Activated CD4-positive, alpha-beta T cell treated with anti-CD3 and anti-CD28 coated beads, Interleukin-2, amount 10 ng/mL, durations not matched to agents 7 days and 5 days (primary cell): ENCODE results near the gene TMEM165. TPM values are rescaled to one million over a fixed set of nuclear protein-coding genes. Genes with fewer than 3 reads are reported as not detected.
"Not testable (repeated sequence)": the region's sequence is repeated elsewhere in the genome, so short reads cannot be mapped to it uniquely, and the experiment has no call there.

Experiments used
- CTCF ChIA-PET: fragments of 350-600 bp; sonication (Branson Sonifier 250); formaldehyde crosslinking; loops from one replicate; lab custom pipeline; 2021; ENCODE audit warnings: antibody characterized with exemption; lab: Charles Lee
- POLR2A ChIA-PET: fragments of 350-600 bp; sonication (Branson Sonifier 250); formaldehyde crosslinking; loops from one replicate; lab custom pipeline; 2021; ENCODE audit warnings: antibody characterized with exemption; lab: Charles Lee
- DNase-seq: peaks from one replicate; pipeline ENCODE4 v3.0.0-alpha.2; 2020
- H3K27ac Mint-ChIP-seq: one replicate; pipeline ENCODE4 v1.8.0; 2021; ENCODE audit warnings: mild to moderate bottlenecking, moderate library complexity, mixed read lengths
- H3K27me3 Mint-ChIP-seq: one replicate; pipeline ENCODE4 v1.8.0; 2021; ENCODE audit warnings: mixed read lengths
- H3K36me3 Mint-ChIP-seq: one replicate; pipeline ENCODE4 v1.8.0; 2021; ENCODE audit warnings: low read depth, mixed read lengths
- H3K4me1 Mint-ChIP-seq: one replicate; pipeline ENCODE4 v1.8.0; 2021; ENCODE audit warnings: mixed read lengths
- H3K4me3 Mint-ChIP-seq: one replicate; pipeline ENCODE4 v1.8.0; 2021; ENCODE audit warnings: mild to moderate bottlenecking, moderate library complexity, mixed read lengths
- H3K9me3 Mint-ChIP-seq: one replicate; pipeline ENCODE4 v1.8.0; 2021; ENCODE audit warnings: mixed read lengths
- total RNA-seq, 2 experiments: library from RNA; stranded (reverse); gene quantifications; one replicate each; pipeline ENCODE4 v1.2.3, GENCODE V29; 2021

TMEM165 gene
- total RNA-seq, 2 experiments from 2014 or later, result 61.8 to 61.9 TPM

DNA sequence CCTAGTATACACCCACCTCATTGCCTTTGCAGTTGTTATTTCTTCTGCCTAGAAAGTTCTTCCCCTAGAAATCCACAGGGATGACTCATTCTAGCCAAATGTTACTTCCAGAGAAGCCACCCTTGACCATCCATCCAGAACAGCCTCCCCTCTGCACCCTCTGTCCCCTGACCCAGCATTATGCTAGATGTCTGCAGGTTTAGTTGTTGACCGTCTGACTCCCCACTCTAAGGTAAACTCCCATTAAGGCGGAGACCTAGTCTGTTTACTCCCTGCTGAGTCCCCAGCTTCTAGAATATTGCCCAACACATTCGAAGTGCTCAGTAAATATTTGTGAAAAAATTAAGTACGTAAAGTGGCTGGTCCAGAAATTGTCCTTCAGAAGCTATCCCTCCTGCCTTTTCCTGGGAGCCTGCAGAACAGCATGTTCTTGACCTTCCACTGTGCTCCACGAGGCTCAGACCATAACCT lies 38.7 kb upstream of the TMEM165 start:
- POLR2A ChIA-PET, result no interaction called here
- DNase-seq, result no peak

DNA sequence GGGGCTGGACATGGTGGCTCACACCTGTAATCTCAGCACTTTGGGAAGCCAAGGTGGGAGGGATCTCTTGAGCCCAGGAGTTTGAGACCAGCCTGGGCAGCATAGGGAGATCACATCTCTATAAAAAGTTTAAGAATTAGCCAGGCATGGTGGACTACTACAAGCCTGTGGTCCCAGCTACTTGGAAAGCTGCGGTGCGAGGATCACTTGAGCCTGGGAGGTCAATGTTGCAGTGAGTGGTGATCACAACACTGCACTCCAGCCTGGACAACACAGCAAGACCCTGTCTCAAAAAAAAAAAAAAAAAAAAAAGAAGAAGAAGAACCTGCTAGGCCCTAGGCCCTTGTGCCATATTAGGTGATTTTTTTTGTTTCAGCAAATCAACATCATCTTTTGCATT lies 37.5 kb upstream of the TMEM165 start:
- Mint-ChIP-seq H3K27ac (no peak overlapping the region), H3K4me3 (no peak overlapping the region), H3K27me3 (no peaks in the 10 kb centered on the region), H3K36me3 (peaks cover 7% of the 10 kb centered on the region), H3K9me3 (peaks cover 4% of the 10 kb centered on the region), H3K4me1 (peaks cover 2% of the 10 kb centered on the region)
- DNase-seq, result no peak
- POLR2A ChIA-PET, result no interaction called here
- CTCF ChIA-PET, result no interaction called here

More for the DNA sequence above, 38.7 kb upstream of the TMEM165 start:
- H3K9me3 Mint-ChIP-seq, result peaks cover 4% of the 10 kb centered on the region
- H3K36me3 Mint-ChIP-seq, result peaks cover 10% of the 10 kb centered on the region
- peaks cover 2% of the 10 kb centered on the region for H3K4me1 Mint-ChIP-seq
- no peak overlapping the region for H3K27ac Mint-ChIP-seq
- H3K4me3 Mint-ChIP-seq, result no peak overlapping the region
- CTCF ChIA-PET, result interaction anchor here (0.6 to 3.9 kb wide), 4 partner anchors 9 to 38 kb away, joined by 3 to 22 read pairs (median 4); partner anchors contain the start of gene SRD5A3
- no peaks in the 10 kb centered on the region for H3K27me3 Mint-ChIP-seq

- Mint-ChIP-seq H3K4me1 (peaks cover 2% of the 10 kb centered on the region), H3K27me3 (no peaks in the 10 kb centered on the region), H3K9me3 (peaks cover 1% of the 10 kb centered on the region), H3K27ac (no peak overlapping the region), H3K4me3 (no peak overlapping the region), H3K36me3 (peaks cover 3% of the 10 kb centered on the region)
- no peak for DNase-seq
- CTCF ChIA-PET, result interaction anchor here (0.6 kb wide), 1 partner anchor 16 kb away, joined by 3 read pairs; no protein-coding TSS in a partner anchor
- POLR2A ChIA-PET, result no interaction called here
Observed at GRCh38 chr4:55358668-55359067, 37.1 kb upstream of the TMEM165 start.

- POLR2A ChIA-PET, result no interaction called here
- CTCF ChIA-PET, result no interaction called here
- no peaks in the 10 kb centered on the region for H3K27me3 Mint-ChIP-seq
- peaks cover 2% of the 10 kb centered on the region for H3K4me1 Mint-ChIP-seq
- H3K36me3 Mint-ChIP-seq, result no peaks in the 10 kb centered on the region
- no peaks in the 10 kb centered on the region for H3K9me3 Mint-ChIP-seq
- DNase-seq, result no peak
- no peak overlapping the region for H3K27ac Mint-ChIP-seq
- no peak overlapping the region for H3K4me3 Mint-ChIP-seq
Observed at GRCh38 chr4:55359397-55359916, 36.3 kb upstream of the TMEM165 start.

GRCh38 chr4:55362938-55363337 lies 32.8 kb upstream of the TMEM165 start:
- H3K27ac Mint-ChIP-seq, H3K4me3 Mint-ChIP-seq, H3K36me3 Mint-ChIP-seq, DNase-seq, H3K9me3 Mint-ChIP-seq, H3K4me1 Mint-ChIP-seq, H3K27me3 Mint-ChIP-seq: not testable (repeated sequence)
- POLR2A ChIA-PET, result interaction anchor here (0.7 kb wide), 1 partner anchor 198 kb away, joined by 4 read pairs; no protein-coding TSS in a partner anchor
- CTCF ChIA-PET, result interaction anchor here (0.6 to 3.3 kb wide), 4 partner anchors 14 to 165 kb away, joined by 3 to 10 read pairs (median 4); partner anchors contain the start of gene SRD5A3

GRCh38 chr4:55363691-55364351 lies 31.9 kb upstream of the TMEM165 start:
- peaks cover 2% of the 10 kb centered on the region for H3K4me1 Mint-ChIP-seq
- CTCF ChIA-PET, result interaction anchor here (3.3 kb wide), 1 partner anchor 18 kb away, joined by 10 read pairs; the partner anchor contains the start of gene SRD5A3

DNA sequence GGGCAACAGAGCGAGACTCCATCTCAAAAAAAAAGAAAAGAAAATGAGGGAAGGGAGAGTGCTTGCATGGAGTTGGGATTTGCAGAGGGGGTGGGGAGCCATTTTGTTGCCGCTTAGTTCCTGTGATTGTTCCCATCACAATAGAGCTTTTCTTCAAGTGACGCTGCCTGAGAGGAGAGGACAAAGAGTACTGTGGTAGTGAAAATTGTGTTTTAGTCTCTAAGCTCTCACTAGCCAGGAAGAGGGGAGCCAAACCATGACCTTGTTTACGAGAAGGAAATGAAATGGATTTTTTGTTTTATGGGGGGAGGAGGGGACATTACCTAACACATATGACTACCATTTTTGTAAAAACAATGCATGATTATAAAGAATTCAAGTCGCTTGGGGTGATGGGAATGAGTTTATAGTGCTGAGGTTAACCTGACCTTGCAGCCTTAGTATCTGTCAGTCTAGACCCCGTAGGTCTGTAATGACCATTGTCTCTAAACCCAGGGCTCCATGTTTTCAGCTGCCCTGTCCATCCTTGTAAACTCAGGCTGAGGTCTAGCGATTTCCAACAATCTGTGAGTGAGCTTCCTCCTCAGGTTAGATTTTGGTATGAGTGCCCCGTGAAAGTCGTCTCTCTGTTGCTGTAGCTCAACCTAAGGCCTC lies 30.9 kb upstream of the TMEM165 start:
- H3K27me3 Mint-ChIP-seq, result no peaks in the 10 kb centered on the region
- no peaks in the 10 kb centered on the region for H3K4me1 Mint-ChIP-seq
- H3K9me3 Mint-ChIP-seq, result no peaks in the 10 kb centered on the region
- no peak overlapping the region for H3K27ac Mint-ChIP-seq
- H3K4me3 Mint-ChIP-seq, result no peak overlapping the region
- ChIA-PET CTCF (interaction anchor here (0.6 to 2.3 kb wide), 3 partner anchors 8 to 227 kb away, joined by 3 to 7 read pairs (median 5); partner anchors contain the start of gene SRD5A3), POLR2A (no interaction called here)
- DNase-seq, result no peak
- H3K36me3 Mint-ChIP-seq, result no peaks in the 10 kb centered on the region

More at GRCh38 chr4:55363691-55364351, 31.9 kb upstream of the TMEM165 start:
- H3K27me3 Mint-ChIP-seq, result no peaks in the 10 kb centered on the region
- POLR2A ChIA-PET, result no interaction called here
- no peak for DNase-seq
- H3K4me3 Mint-ChIP-seq, result no peak overlapping the region
- no peaks in the 10 kb centered on the region for H3K9me3 Mint-ChIP-seq
- no peaks in the 10 kb centered on the region for H3K36me3 Mint-ChIP-seq
- H3K27ac Mint-ChIP-seq, result no peak overlapping the region

GRCh38 chr4:55365345-55365728 lies 30.4 kb upstream of the TMEM165 start:
- Mint-ChIP-seq H3K4me3 (no peak overlapping the region), H3K4me1 (no peaks in the 10 kb centered on the region), H3K27ac (no peak overlapping the region), H3K27me3 (no peaks in the 10 kb centered on the region), H3K9me3 (no peaks in the 10 kb centered on the region), H3K36me3 (peaks cover 2% of the 10 kb centered on the region)
- no peak for DNase-seq
- POLR2A ChIA-PET, result no interaction called here
- CTCF ChIA-PET, result interaction anchor here (2.1 to 2.3 kb wide), 2 partner anchors 8 to 19 kb away, joined by 5 to 7 read pairs; partner anchors contain the start of gene SRD5A3

GRCh38 chr4:55366621-55367020 lies 29.1 kb upstream of the TMEM165 start:
- H3K27me3 Mint-ChIP-seq, result no peaks in the 10 kb centered on the region
- ChIA-PET POLR2A (no interaction called here), CTCF (interaction anchor here (2.1 to 2.3 kb wide), 2 partner anchors 9 to 20 kb away, joined by 5 to 7 read pairs; partner anchors contain the start of gene SRD5A3)
- H3K36me3 Mint-ChIP-seq, result peaks cover 2% of the 10 kb centered on the region
- no peak overlapping the region for H3K4me3 Mint-ChIP-seq
- H3K27ac Mint-ChIP-seq, result no peak overlapping the region
- H3K9me3 Mint-ChIP-seq, result no peaks in the 10 kb centered on the region
- no peak for DNase-seq
- H3K4me1 Mint-ChIP-seq, result no peaks in the 10 kb centered on the region

DNA sequence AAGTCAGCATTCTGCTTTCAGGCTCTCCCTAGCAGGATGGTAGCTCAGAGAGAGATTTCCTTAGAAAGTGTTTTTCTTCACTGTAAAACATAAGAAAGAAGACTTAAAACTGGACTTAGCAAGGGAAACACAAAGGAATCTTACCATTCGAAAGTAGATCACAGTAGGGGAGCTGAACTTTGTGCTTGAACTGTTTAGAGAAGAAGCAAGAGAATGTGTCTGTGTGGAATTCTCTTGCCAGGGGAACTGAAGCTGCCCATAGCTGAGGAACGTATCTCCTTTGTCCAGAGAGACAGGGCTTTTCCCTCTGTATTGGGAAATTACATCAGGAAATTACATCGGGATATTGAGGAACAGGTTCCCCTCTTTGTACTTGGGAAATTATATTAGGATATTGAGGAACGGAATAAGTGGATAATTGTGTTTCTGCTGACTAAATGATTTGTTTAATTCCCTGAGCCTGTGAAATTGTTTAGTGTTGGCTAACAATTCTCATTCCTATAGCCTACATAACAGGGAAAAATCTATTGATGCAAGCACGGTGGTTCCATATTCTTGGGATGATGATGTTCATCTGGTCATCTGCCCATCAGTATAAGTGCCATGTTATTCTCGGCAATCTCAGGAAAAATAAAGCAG lies 28.6 kb upstream of the TMEM165 start:
- no peak for DNase-seq
- Mint-ChIP-seq H3K27me3 (no peaks in the 10 kb centered on the region), H3K9me3 (no peaks in the 10 kb centered on the region), H3K4me3 (no peak overlapping the region), H3K4me1 (no peaks in the 10 kb centered on the region), H3K27ac (no peak overlapping the region), H3K36me3 (peaks cover 2% of the 10 kb centered on the region)
- ChIA-PET CTCF (no interaction called here), POLR2A (no interaction called here)

GRCh38 chr4:55369968-55370367 lies 25.8 kb upstream of the TMEM165 start:
- no peaks in the 10 kb centered on the region for H3K27me3 Mint-ChIP-seq
- no peak overlapping the region for H3K4me3 Mint-ChIP-seq
- no peak overlapping the region for H3K27ac Mint-ChIP-seq
- no peak for DNase-seq
- POLR2A ChIA-PET, result no interaction called here
- CTCF ChIA-PET, result no interaction called here
- peaks cover 2% of the 10 kb centered on the region for H3K36me3 Mint-ChIP-seq
- H3K9me3 Mint-ChIP-seq, result no peaks in the 10 kb centered on the region
- no peaks in the 10 kb centered on the region for H3K4me1 Mint-ChIP-seq

DNA sequence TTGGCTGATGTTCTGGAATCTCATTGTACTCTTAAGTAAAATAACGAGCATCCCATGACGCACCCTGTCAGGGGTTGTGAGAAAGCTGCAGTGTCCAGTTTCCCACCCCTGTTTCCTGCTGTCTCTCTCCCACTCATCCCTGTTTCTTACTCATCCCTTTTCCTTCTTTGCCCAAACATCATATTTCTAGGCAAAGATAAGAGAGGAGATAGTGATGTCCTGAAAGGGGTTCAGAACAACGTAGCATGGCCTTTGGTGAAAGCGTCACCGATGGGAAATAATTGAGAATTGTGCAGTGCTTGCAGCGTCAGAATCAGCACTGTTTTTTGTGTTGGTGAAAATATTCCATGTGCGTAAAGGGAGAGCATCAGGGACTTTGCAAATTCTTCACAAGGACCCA lies 23.5 kb upstream of the TMEM165 start:
- H3K27ac Mint-ChIP-seq, result no peak overlapping the region
- POLR2A ChIA-PET, result no interaction called here
- H3K4me1 Mint-ChIP-seq, result no peaks in the 10 kb centered on the region
- H3K36me3 Mint-ChIP-seq, result peaks cover 2% of the 10 kb centered on the region
- CTCF ChIA-PET, result interaction anchor here (0.6 to 1.3 kb wide), 2 partner anchors 27 to 1582 kb away, joined by 3 to 4 read pairs; no protein-coding TSS in a partner anchor
- no peaks in the 10 kb centered on the region for H3K27me3 Mint-ChIP-seq
- no peak overlapping the region for H3K4me3 Mint-ChIP-seq
- no peak for DNase-seq
- H3K9me3 Mint-ChIP-seq, result no peaks in the 10 kb centered on the region
